Right renal cortex interstitium (tissue), 3 donors: ENCODE results near the gene FAM167B. TPM values are rescaled to one million over a fixed set of nuclear protein-coding genes. Genes with fewer than 3 reads are reported as not detected.
"Not testable (repeated sequence)": the region's sequence is repeated elsewhere in the genome, so short reads cannot be mapped to it uniquely, and the experiment has no call there.

ENCODE experiments used
- DNase-seq, 3 donors: peaks; one replicate each; pipeline ENCODE4 v3.0.0-alpha.2; 2013; ENCODE audit warnings: low read depth in 3 of 3, low spot score in 2 of 3
- polyA plus RNA-seq, 3 donors: library from polyadenylated mRNA; unstranded; fragments of 120-200 nt; gene quantifications; one replicate each; pipeline ENCODE4 v1.2.1, GENCODE V29; 2013; ENCODE audit not compliant: insufficient read length in 3 of 3

Gene FAM167B
- polyA plus RNA-seq, 3 donors: 7.1 to 10.0 (median 8.7) TPM

- DNase-seq: no peak
Measured at GRCh38 chr1:32255072-32256071, 8.3 kb downstream of the FAM167B start.

- no peak for DNase-seq
Measured at GRCh38 chr1:32256473-32257226, 9.6 kb downstream of the FAM167B start.

- DNase-seq: no peak
Measured at GRCh38 chr1:32257227-32257508, 10.1 kb downstream of the FAM167B start.

GRCh38 chr1:32263236-32263593, 16.2 kb downstream of the FAM167B start:
- DNase-seq: not testable (repeated sequence)

- no peak for DNase-seq
Measured at GRCh38 chr1:32263744-32264143, 16.7 kb downstream of the FAM167B start.

- no peak for DNase-seq
Measured at GRCh38 chr1:32265846-32266245, 18.8 kb downstream of the FAM167B start.

- no peak for DNase-seq
Measured at GRCh38 chr1:32266921-32267591, 20.0 kb downstream of the FAM167B start.

DNA sequence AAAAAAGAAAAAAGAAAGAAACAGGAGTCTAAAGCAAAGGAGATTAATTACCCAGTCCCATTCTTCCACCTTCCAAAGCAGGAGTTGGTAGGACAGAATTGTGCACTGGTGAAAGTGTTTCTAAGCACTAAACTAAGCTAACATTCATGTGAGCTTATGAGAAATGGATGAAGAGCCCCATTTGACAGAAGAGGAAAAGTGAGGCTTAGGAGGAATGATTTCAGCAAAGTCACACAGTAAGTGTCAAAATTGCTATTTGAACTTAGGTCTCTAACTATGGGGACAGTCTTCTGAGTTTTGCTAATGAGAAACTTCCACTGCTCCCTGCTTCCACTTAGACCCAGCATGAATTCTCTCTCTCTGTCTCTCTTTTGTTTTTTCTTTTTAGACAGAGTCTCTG, 22.7 kb downstream of the FAM167B start:
- no peak for DNase-seq

- DNase-seq: no peak
Measured at GRCh38 chr1:32272557-32273390, 25.8 kb downstream of the FAM167B start.

DNA sequence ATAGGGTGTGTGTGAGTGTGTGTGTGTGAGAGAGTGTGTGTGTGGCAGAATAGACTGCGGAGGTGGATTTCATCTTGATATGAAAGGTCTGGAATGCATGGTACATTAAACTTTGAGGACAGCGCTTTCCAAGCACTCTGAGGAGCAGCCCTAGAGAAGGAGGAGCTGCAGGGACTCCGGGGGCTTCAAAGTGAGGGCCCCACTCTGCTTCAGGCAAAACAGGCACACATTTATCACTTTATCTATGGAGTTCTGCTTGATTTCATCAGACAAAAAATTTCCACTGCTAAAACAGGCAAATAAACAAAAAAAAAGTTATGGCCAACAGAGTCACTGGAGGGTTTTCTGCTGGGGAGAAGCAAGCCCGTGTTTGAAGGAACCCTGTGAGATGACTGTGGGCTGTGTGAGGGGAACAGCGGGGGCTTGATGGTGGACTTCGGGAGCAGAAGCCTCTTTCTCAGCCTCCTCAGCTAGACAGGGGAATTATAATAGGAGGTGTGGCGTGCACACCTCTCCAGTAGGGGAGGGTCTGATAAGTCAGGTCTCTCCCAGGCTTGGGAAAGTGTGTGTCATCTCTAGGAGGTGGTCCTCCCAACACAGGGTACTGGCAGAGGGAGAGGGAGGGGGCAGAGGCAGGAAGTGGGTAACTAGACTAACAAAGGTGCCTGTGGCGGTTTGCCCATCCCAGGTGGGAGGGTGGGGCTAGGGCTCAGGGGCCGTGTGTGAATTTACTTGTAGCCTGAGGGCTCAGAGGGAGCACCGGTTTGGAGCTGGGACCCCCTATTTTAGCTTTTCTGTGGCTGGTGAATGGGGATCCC, 26.6 kb downstream of the FAM167B start:
- DNase-seq: no peak

- no peak for DNase-seq
Measured at GRCh38 chr1:32274646-32275340, 27.8 kb downstream of the FAM167B start.

GRCh38 chr1:32275424-32275823, 28.4 kb downstream of the FAM167B start:
- no peak for DNase-seq

DNA sequence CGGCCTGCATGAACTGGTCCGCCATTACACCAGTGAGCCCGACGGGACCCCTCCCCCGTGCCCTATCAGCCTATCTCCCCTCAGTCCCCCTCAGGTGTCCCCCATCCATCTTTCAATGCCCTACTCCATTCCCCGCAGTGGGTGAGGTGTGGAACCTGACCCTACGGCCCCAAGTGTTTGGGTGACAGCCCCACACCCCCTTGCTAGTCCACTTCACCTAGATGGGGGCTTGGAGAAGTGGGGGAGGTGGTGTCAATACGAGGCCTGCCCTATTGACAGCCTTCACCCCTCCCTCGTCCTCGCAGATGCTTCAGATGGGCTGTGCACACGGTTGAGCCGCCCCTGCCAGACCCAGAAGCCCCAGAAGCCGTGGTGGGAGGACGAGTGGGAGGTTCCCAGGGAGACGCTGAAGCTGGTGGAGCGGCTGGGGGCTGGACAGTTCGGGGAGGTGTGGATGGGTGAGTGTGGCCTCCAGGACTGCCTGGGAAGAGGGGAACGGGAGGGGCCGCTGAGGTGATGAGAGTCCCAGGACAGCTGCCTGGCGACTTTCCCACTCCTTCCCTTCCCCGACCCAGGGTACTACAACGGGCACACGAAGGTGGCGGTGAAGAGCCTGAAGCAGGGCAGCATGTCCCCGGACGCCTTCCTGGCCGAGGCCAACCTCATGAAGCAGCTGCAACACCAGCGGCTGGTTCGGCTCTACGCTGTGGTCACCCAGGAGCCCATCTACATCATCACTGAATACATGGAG, 29.2 kb downstream of the FAM167B start:
- DNase-seq: no peak

DNA sequence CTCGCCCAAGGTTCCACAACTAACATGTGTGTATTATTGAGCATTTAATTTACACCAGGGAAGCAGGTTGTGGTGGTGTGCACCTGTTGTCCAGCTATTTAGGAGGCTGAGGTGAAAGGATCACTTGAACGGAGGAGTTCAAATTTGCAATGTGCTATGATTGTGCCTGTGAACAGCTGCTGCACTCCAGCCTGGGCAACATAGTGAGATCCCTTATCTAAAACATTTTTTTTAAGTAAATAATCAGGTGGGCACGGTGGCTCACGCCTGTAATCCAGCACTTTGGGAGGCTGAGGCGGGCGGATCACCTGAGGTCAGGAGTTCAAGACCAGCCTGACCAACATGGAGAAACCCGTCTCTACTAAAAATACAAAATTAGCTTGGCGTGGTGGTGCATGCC, 37.8 kb downstream of the FAM167B start:
- not testable (repeated sequence) for DNase-seq

- no peak for DNase-seq
Measured at GRCh38 chr1:32285658-32286057, 38.6 kb downstream of the FAM167B start.

GRCh38 chr1:32286763-32287162, 39.7 kb downstream of the FAM167B start:
- no peak for DNase-seq

DNA sequence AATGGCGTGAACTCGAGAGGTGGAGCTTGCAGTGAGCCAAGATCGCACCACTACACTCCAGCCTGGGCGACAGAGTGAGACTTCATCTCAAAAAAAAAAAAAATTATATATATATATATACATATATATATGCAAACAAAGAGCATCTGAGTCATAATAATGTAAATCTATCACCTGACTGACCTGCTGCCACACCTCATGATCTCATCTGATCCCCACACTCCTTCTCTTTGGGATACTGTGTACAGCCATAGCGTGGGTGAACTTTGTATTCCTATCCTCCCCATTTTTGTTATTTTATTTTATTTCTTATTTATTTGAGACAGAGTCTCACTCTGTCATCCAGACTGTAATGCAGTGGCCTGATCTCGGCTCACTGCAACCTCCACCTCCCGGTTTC, 42.2 kb downstream of the FAM167B start:
- DNase-seq: no peak

GRCh38 chr1:32291145-32291707, 44.2 kb downstream of the FAM167B start:
- no peak for DNase-seq
